HG03060 (cell line): ENCODE results near the gene EPS8L3.

Source experiments
- ATAC-seq: cut with Tn5 transposase; IDR thresholded peaks from one replicate; pipeline ENCODE4 v1.9.1; 2021; ENCODE audit warnings: low read depth, moderate number of reproducible peaks; ENCODE audit not compliant: unreplicated experiment

The EPS8L3 gene

DNA sequence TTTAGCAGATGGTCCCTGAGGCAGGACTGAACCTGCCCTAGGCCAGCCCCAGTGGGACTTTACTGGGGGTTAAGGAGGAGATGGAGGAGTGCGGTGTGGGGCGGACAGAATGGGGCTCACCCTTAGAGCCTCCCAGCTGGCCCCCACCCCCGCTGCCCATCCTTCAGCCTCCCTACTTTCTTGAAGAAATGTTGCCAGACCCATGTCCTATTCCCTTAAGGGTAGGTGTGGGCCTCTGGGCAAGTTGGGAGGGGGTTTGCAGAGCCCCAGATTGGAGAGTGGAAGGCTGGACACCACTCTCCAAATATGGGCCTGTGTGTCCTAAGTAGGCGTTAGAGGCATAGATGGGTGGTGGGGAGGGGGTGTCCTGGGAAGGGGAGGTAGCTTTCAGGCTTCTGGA is 19.2 kb upstream of the EPS8L3 start:
- no peak for ATAC-seq

DNA sequence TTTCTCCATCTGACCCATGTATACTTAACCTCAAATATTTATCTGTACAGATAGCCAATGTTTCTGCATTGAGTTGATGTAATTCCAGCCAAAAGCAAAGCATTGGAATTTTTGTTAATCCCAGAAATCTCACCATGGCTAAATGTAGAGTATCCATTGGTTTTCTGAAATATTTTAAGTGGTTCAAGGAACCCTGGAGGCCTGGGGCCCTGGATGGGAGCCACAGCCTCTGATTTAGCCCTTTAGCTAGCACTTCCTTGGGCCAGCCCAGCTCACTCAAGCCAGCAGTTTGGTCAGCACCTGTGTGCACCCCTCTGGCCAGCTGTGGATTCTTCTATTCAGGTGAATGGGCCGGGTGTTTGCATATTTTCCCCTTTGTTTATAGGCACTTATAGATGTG is 18.8 kb upstream of the EPS8L3 start:
- no peak for ATAC-seq

DNA sequence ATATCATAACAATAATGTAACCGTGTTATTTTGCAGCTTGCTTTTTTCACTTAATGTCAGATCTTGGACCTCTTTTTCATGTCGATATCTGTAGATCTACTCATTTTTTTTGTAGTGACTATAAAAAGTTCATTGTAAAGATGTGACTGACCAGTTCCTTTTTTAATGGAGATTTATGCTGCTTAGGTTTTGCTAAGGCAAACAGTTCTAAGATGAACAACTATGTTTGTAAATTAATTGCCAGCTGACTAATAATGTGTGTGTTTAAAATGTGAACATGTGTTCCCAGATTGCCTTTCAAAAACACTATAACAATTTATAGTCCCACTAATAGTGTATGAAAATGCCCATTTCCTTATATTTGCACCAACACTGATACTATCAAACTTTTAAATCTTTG is 18.1 kb upstream of the EPS8L3 start:
- no peak for ATAC-seq

DNA sequence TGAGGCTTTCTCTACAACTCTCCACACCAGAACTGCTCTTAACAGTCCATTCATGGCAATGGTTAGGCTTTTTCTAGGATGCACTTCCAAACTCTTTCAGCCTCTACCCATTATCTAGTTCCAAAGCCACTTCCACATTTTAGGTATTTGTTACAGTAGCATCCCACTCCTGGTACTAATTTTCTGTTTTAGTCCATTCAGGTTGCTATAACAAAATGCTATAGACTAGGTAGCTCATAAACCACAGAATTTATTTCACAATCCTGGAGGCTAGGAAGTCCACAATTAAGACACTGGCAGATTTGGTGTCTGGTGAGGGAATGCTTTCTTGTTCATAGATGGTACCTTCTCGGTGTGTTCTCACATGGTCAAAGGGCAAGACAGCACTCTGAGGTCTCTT is 17.3 kb upstream of the EPS8L3 start:
- no peak for ATAC-seq

DNA sequence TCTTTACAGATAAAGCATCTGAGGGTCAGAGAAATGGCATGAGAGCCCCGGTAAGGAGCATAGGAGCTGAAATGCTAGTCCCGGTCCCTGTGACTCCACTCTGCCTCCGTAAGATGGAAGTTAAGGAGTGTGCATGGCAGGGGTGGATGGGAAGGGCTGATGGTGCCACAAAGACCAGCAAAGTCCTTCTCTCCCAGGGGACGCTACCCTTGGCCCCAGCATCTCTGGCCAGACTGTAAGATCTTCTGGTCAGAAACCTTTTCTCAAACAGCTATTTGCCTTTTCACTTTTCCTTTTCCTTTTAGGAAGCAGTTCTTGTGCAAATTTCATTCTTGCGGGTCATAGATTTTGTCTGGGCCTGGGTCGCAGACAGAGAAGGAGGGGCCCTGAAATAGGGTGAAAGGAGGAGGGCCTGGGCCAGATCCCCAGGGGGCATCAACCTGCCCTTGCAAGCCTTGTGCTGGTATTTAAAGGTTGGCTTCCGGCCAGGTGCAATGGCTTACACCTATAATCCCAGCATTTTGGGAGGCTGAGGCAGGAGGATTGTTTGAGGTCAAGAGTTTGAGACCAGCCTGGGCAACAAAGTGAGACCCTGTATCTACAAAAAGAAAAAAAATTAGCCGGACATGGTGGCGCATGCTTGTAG is 14.4 kb upstream of the EPS8L3 start:
- ATAC-seq: no peak

DNA sequence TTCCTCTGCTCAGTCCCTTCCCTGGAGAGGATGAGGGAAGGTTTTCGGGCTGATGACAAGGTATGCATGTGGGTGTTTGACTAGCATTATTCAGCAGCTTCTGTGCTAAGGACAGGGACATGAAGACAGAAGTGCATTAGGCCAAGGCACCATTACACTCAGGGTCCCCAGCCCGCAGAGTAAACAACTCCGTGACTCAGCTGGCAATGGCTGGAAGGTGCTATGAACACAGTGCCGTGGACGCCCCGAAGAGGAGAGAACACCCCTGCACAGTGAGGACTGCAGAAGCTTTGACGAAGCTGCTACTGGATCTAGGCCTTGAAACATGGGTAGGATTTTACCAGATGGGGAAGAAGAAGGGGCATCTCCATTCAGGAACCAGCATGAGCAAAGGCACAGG is 13.7 kb upstream of the EPS8L3 start:
- no peak for ATAC-seq

DNA sequence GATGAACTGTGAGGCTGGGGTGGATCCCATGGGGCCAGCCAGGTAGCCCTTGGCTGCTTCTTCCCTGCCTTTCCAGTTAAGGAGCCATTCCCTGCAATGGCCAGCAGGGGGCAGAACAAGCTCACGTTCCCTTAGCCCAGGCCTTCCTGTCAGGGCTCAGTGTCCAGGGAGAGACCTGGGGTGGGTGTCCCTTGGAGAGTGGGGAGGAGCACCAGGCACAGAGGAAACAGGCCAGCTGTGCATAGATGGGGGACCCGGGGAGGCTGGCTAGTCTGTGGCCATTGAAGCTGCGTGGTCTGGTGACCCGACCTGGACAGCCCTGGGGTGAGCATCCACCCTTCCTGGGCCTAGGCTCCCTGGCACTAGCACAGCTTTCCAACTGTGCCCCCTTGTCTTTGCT is 13.2 kb upstream of the EPS8L3 start:
- ATAC-seq: no peak

DNA sequence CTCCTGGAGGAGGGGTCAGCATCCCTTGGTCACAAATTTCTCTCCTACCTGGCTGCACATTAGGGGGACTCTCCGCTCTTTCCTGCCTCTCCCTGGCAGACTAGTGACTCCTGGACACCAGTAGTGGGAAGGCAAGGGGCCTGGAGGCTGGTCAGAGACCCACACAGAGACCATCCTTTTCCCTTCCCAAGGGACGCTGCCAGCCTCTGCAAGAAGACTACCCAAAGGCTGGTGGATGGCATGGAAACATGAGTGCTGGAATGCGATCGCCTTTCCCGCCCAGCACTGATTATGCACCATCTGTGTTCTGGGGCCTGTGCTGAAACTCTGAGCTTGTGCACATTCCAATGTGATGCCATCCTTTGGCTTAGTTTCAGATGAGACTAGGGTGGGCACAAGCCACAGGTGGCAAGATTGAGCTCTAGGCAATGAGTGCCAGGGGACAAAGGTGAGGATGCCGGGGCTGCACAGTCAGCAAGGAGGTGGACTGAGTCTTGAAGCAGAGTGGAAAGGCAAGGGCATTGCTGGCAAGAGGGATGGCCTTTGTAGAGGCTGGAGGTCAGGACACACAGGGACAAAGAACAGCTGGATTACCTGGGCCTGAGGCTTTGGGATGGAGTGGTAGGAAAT is 12.6 kb upstream of the EPS8L3 start:
- no peak for ATAC-seq

DNA sequence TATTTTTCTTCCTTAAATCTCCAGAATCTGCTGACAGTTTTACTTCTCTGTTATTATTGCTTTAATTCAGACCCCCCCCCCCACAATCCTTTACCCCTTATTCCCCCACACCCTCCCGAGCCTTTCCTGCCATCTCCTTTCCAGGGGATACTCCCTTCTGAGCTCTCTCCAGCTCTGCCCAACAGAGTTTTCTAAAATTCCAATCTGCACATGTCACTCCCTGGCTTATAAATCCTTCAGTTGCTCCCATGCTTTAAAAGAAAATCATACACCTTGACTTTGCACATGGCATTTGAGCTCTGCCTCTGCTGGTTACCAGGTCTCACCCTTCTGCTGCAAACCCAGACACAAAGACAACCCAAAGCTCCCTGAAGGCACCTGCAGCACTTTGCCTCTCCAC is 11.7 kb upstream of the EPS8L3 start:
- ATAC-seq: no peak

DNA sequence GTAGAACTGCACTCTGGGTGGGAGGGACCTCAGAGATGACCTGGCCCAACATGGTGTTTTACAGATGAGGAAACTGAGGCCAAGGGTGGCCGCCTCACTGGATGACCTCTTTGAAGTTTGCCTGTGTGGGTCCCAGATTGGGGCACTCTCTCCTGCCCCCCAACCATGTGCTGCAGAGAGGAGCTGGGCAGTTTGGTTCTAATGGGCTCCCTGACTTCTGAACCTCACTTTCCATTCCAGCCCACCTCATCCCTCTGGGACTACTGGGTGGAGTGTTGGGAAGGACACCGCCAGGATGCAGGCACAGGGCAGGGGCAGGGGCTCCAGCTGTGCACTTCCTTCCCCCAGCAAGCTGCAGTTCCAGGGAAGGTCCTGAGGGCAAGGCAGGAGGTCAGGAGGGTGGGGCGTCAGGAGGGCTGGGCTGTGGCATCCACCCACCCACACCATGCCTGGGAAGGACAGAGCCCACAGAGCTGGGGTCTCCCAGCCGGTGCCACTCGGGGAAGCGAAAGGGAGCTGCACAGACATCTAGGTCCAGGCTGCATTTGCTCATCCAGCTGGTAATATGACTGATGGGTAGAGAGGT is 10.3 kb upstream of the EPS8L3 start:
- no peak for ATAC-seq

DNA sequence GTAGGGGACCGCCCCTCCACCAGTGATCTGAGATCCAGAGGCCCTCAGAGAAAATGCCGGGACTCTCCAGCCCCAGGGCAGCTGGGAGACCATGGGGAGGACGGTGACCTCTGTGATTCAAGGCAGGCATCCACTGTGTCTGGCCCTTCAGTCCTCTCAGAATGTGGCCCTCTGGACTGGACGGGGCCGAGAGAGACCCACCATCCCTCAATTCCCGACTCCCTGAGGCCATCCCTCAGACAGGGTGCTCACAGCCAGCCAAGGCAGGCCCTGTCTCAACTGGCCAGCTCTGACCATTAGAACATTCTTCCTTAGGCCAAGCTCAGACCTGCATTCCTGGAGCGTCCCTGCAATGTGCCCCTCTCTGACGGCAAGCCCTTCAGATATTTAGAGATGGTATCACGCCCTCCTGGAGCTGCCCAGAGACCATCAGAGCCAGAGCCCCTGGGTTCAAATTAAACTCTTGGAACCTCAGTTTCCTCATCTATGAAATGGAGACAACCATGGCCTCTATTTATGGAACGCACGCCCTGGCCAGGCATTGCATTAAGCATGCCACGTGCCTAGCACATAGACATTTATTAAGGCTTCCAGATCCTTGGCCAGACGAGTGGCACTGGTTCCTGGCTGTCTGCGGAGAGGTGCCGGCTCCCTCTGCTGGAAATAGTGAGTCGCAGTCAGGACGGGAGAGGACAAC is 9.6 kb upstream of the EPS8L3 start:
- ATAC-seq: no peak

DNA sequence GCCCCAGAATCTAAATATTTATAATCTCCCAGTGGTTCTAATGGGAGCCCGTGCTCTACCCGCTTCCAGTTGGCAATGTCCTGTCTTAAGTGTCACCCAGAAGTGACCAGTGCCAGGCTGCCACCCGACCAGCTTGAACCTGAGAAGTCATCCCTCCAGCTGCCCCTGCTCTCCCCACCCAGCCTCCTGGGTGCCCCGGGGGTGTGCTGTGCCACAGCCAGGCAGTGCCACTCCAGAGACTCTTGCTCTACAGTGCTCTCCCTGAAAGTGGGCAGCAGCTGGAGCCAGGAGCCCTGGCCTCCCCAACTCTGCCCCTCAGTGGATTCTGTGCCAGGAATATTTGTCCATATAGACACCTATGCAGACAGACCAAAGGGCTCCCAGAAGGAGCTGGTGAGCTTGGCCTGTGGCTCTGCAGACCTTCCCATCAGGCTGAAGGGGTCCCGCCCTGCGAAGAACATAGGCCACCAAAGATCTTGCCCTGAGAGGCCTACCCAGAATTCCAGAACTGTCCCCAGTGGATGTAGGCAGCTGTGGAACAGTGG is 9.0 kb upstream of the EPS8L3 start:
- ATAC-seq: no peak

DNA sequence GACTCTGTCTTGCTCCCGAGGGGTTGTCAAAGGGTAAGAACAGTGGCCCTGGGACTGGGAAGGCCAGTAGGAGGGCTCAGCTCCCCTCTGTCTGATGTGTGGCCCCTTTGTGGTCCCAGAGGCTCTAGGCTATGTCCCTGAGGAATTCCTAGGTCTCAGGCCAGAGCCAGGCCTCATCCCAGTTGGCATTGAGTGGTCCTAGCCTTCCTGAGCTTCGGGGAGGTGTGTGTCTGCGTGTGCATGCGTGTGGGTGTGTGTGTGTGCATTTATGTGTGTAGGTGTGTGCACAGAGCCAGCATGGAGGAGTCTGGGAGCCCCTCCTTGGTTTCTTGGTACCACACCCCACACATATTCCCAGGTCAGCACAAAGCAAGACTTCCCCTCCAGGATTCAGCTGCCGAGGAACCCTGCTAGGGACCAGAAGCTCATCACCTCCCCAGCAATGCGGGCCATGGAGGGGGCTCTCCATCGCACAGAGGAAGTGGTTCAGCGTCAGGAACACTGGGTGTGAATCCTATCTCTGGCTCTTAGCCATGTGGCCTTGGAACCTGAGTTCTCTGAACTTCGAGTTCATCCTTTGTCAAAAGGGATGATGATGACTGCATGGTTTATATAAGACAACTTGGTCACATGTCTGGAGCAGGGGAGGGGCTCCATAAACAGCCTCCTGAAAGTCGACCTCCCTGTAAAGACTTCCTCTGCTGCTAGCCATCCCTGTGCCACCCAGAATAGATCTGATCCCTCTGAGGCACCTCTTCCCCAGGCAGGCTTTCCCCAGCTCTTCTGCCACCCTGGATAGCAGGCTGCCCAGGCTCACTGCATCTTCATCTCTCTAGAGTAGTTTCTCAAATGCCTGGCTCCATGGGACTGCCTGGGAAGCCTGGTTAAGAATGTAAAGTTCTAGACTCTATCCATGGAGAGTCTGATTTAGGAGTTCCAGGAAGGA is 8.3 kb upstream of the EPS8L3 start:
- ATAC-seq: no peak

DNA sequence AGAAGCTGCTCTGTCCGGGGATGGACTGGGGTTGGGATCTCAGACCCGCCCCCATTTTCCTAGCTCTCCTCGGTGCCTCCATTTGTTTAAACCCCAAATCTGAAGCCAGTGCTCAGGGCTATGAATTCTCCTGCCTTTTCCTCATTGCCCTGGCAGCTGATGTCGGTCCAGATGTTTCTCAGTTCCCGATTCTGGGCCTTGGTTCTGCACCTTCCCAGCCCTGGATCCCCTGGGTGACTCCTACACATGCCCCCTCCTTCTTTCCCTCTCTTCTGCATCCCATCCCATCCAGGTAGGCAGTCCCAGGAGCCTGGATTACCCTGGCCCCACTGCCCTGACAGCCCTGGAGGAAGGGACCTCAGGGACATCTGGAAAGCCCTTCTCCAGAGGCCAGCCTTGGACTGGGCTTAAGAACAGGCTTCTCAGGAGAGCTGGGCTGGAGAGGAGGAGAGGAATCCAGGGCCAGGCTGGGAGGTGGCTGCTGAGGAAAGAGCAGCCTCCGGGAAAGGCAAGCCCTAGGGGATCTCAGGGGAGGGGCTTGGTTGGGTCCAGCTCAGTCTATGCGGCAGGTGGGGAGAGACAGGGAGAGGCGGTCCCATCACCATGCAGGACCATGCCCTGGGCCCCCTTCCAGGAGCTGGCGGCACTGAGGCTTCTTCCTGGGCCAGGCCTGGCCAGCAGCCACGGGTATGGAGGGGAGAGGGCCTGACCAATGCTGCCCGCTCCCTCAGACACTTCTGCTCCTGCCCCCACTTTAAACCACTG is 6.8 kb upstream of the EPS8L3 start:
- no peak for ATAC-seq

DNA sequence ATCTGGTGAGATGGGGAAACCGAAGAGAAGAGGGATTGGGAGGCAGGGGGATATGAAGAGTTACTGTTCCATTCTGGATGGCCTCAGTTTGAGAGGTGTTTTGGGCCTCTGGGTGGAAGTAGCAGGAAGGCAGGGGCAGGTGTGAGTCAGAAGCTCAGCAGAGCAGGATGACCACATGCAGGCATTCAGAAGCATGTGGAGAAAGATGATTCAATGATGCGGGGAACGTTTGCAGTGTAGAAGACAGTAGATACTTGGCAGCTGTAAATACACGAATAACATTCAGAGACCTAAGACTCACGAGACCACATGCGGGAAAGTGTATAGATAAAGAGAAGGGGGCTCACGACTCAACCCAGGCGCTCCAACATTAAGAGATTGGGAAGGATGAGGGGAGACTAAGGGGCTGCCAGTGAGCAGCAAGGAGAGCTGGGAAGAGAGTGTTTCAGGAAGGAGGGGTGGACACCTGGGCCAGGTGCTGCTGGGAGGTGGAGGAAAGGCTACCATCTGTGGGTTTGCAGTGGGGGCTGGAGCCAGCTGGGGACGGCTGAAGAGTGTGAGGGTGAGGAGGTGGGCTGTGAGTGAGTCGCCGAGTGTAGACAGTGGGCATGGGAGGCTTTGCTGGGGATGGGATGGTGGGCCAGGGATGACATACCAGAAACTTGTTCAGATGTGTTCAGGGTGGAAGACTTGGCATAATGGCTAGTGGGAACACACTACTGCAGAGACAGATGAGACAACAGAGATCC is 5.8 kb upstream of the EPS8L3 start:
- ATAC-seq: no peak

DNA sequence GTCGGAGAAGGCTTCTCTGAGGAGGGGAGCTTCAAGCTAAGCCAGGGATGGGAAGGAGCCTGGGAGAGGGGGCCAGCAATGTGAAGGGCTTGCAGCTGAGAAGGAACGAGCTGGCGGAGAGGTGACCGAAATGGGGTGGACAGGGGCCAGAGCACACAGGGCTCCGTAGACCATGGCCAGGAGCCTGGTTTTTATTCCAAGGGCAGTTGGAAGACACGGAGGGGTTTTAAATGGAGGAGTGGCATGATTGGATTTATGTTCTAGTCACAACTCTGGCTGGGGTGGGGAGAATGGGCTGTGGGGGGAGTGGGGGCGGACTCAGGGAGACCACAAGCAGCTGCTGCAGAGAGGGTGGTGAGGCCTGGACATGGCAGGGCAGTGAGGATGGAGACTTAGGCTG is 5.1 kb upstream of the EPS8L3 start:
- ATAC-seq: no peak

DNA sequence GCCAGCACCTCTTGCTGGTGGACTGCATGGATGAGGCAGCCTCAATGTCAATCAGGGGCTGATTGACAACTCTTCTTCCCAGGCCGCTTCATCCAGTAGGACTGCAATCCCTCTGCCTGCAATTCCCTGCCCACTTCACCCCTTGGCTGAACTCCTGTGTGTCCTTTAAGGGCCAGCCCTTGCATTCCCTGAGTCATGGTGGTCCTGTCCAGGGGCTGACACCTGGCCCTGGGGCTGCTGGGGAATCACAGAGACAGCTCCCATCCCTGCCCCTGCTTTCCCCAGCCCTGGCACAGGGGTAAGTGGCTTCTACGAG is 4.6 kb upstream of the EPS8L3 start:
- no peak for ATAC-seq

DNA sequence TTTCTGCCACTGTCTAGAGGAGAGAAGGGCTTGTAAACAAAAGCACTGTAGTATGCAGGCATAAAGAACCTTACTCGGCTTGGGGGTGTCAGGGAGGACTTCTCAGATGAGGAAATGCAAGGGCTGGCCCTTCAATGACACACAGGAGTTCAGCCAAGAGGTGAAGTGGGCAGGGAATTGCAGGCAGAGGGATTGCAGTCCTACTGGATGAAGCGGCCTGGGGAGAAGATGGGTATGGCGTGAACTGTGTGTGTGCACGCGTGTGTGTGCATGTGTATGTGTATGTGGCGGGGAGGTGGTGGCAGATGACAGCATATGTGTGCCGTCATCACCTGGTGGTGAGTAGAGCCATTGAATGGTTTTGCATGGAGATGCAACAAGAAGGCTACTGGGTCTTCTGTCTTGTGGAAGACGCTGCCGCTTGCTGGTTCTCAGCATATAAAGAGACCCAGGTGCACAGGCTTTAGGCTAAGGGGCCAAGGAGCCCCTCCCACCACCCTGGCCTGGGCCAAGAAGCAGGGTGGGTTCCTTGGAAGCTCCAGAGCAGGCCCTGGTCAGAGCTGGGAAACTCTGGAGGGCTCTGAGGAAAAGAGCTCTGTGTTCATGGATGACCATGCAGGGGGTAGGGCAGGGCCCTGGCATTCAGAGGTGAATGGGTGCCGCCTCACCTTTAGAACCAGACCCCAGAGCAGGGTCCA is 4.1 kb upstream of the EPS8L3 start:
- ATAC-seq: no peak
